WTC11 (cell line): Measurements from ENCODE around the gene VPS52. TPM values are rescaled to one million over a fixed set of nuclear protein-coding genes. Genes with fewer than 3 reads are reported as not detected.
A peak's percentile ranks its signal among the peaks of the same experiment; 100 is the strongest.

Source experiments
- ATAC-seq: fragments of 200-7000 bp; cut with Tn5 transposase; 2 replicates; pipeline ENCODE4 v1.10.0; 2021; ENCODE audit warnings: mild to moderate bottlenecking, moderate library complexity
- CTCF ChIA-PET: fragments of 300-600 bp; sonication (Branson Sonifier 250); formaldehyde crosslinking; loops from one replicate; lab custom pipeline; 2021; ENCODE audit warnings: antibody characterized with exemption; lab: Charles Lee
- POLR2A ChIA-PET: fragments of 350-600 bp; sonication (Branson Sonifier 250); formaldehyde crosslinking; loops from one replicate; lab custom pipeline; 2021; ENCODE audit warnings: antibody characterized with exemption; lab: Charles Lee
- DNase-seq: peaks from one replicate; pipeline ENCODE4 v3.0.0; 2021; ENCODE audit warnings: low spot score
- H3K27ac Mint-ChIP-seq: 2 replicates; pipeline ENCODE4 v1.8.0; 2021; ENCODE audit warnings: mixed read lengths
- H3K27me3 Mint-ChIP-seq: 2 replicates; pipeline ENCODE4 v1.8.0; 2021; ENCODE audit warnings: low read depth, mild to moderate bottlenecking, moderate library complexity, mixed read lengths
- H3K36me3 Mint-ChIP-seq: 2 replicates; pipeline ENCODE4 v1.8.0; 2021; ENCODE audit warnings: mixed read lengths
- H3K4me1 Mint-ChIP-seq: 2 replicates; pipeline ENCODE4 v1.8.0; 2022; ENCODE audit warnings: mixed read lengths
- H3K4me3 Mint-ChIP-seq: 2 replicates; pipeline ENCODE4 v1.8.0; 2021; ENCODE audit warnings: mild to moderate bottlenecking, moderate library complexity, mixed read lengths
- H3K9me3 Mint-ChIP-seq: 2 replicates; pipeline ENCODE4 v1.8.0; 2021; ENCODE audit warnings: mixed read lengths
- AFF4 ChIP-seq: sonication (generic); formaldehyde crosslinking; IDR thresholded peaks from 2 replicates; pipeline ENCODE4 v1.8.1; 2023; ENCODE audit warnings: mild to moderate bottlenecking, missing genetic modification reagents, borderline replicate concordance
- CREM ChIP-seq: sonication (generic); formaldehyde crosslinking; IDR thresholded peaks from 2 replicates; pipeline ENCODE4 v1.8.1; 2022; ENCODE audit warnings: mild to moderate bottlenecking, missing genetic modification reagents, moderate library complexity
- ELF4 ChIP-seq: sonication (generic); formaldehyde crosslinking; IDR thresholded peaks from 2 replicates; pipeline ENCODE4 v1.8.1; 2022; ENCODE audit warnings: low read depth, mild to moderate bottlenecking, moderate library complexity, missing genetic modification reagents
- ETV6 ChIP-seq: sonication (generic); formaldehyde crosslinking; IDR thresholded peaks from 2 replicates; pipeline ENCODE4 v1.8.1; 2022; ENCODE audit warnings: mild to moderate bottlenecking, missing genetic modification reagents
- FOXK1 ChIP-seq: sonication (generic); formaldehyde crosslinking; IDR thresholded peaks from 2 replicates; pipeline ENCODE4 v1.8.0; 2022; ENCODE audit warnings: mild to moderate bottlenecking, moderate library complexity, missing genetic modification reagents
- GRHL2 ChIP-seq: fragments of 250-450 bp; sonication (Bioruptor Pico); IDR thresholded peaks from 2 replicates; pipeline ENCODE4 v1.8.0; 2022; ENCODE audit warnings: mild to moderate bottlenecking, moderate library complexity; ENCODE audit not compliant: insufficient replicate concordance, severe bottlenecking
- GTF2I ChIP-seq: fragments of 250-450 bp; sonication (Bioruptor Pico); conservative IDR thresholded peaks from 2 replicates; pipeline ENCODE4 v1.4.0; 2021; ENCODE audit warnings: mild to moderate bottlenecking
- HMGA2 ChIP-seq: fragments of 250-450 bp; sonication (Bioruptor Pico); IDR thresholded peaks from 2 replicates; pipeline ENCODE4 v1.4.0; 2021; ENCODE audit warnings: mild to moderate bottlenecking, moderate library complexity
- JAZF1 ChIP-seq: fragments of 250-450 bp; sonication (Bioruptor Pico); IDR thresholded peaks from 2 replicates; pipeline ENCODE4 v1.9.0; 2021; ENCODE audit warnings: moderate library complexity, mild to moderate bottlenecking, inconsistent platforms
- MXD4 ChIP-seq: fragments of 250-450 bp; sonication (Bioruptor Pico); IDR thresholded peaks from 2 replicates; pipeline ENCODE4 v1.8.0; 2021; ENCODE audit warnings: mild to moderate bottlenecking, moderate library complexity, borderline replicate concordance
- NR3C1 ChIP-seq: sonication (generic); formaldehyde crosslinking; conservative IDR thresholded peaks from 2 replicates; pipeline ENCODE4 v1.8.1; 2023; ENCODE audit warnings: low read depth, mild to moderate bottlenecking, missing genetic modification reagents
- PRDM15 ChIP-seq: sonication (generic); formaldehyde crosslinking; IDR thresholded peaks from 2 replicates; pipeline ENCODE4 v1.8.0; 2022; ENCODE audit warnings: missing genetic modification reagents
- RELA ChIP-seq: sonication (generic); formaldehyde crosslinking; IDR thresholded peaks from 2 replicates; pipeline ENCODE4 v1.8.1; 2022; ENCODE audit warnings: missing genetic modification reagents, mild to moderate bottlenecking, borderline replicate concordance
- RORB ChIP-seq: fragments of 250-450 bp; sonication (Bioruptor Pico); IDR thresholded peaks from 2 replicates; pipeline ENCODE4 v1.9.0; 2021; ENCODE audit warnings: mild to moderate bottlenecking
- TEAD1 ChIP-seq: sonication (generic); formaldehyde crosslinking; IDR thresholded peaks from 2 replicates; pipeline ENCODE4 v1.8.0; 2022; ENCODE audit warnings: mild to moderate bottlenecking, missing genetic modification reagents
- ZNF138 ChIP-seq: sonication (generic); formaldehyde crosslinking; conservative IDR thresholded peaks from 2 replicates; pipeline ENCODE4 v1.8.1; 2022; ENCODE audit warnings: mild to moderate bottlenecking, moderate library complexity, missing genetic modification reagents
- ZNF232 ChIP-seq: sonication (generic); formaldehyde crosslinking; IDR thresholded peaks from 2 replicates; pipeline ENCODE4 v1.8.0; 2022; ENCODE audit warnings: mild to moderate bottlenecking, missing genetic modification reagents
- ZNF396 ChIP-seq: fragments of 250-450 bp; sonication (Bioruptor Pico); IDR thresholded peaks from 2 replicates; pipeline ENCODE4 v1.8.0; 2021; ENCODE audit warnings: mild to moderate bottlenecking, moderate library complexity, borderline replicate concordance
- total RNA-seq: library from RNA; stranded (reverse); gene quantifications from 3 replicates; pipeline ENCODE4 v1.2.3, GENCODE V29; 2021
- TF ChIP-seq, protein P1 (sequence below): sonication (generic); formaldehyde crosslinking; IDR thresholded peaks from 2 replicates; pipeline ENCODE4 v1.8.0; 2023; ENCODE audit warnings: mild to moderate bottlenecking, missing genetic modification reagents
- TF ChIP-seq, protein P2 (sequence below): sonication (generic); formaldehyde crosslinking; IDR thresholded peaks from 2 replicates; pipeline ENCODE4 v1.8.0; 2022; ENCODE audit warnings: mild to moderate bottlenecking, missing genetic modification reagents
- TF ChIP-seq, protein P3 (sequence below): fragments of 250-450 bp; sonication (Bioruptor Pico); IDR thresholded peaks from 2 replicates; pipeline ENCODE4 v2.1.2; 2022; ENCODE audit warnings: mild to moderate bottlenecking, moderate library complexity
- TF ChIP-seq, protein P4 (sequence below): fragments of 250-450 bp; sonication (Bioruptor Pico); IDR thresholded peaks from 2 replicates; pipeline ENCODE4 v1.9.0; 2021; ENCODE audit warnings: moderate library complexity, mild to moderate bottlenecking, inconsistent platforms, borderline replicate concordance

VPS52 gene
- total RNA-seq, 1 experiment from 2014 or later = 46.8 TPM

GRCh38 chr6:33204415-33205190 is 67.1 kb downstream of the VPS52 start, which contains the start of gene HSD17B8:
Gene HSD17B8, plus strand, starts transcription at chr6:33204655. Its CDS starts 14 bp downstream, at chr6:33204669.
- H3K4me1 Mint-ChIP-seq = peaks cover 52% of the 10 kb centered on the region
- POLR2A ChIA-PET = interaction anchor here (0.6 to 2.0 kb wide), 4 partner anchors 11 to 233 kb away, joined by 3 to 8 read pairs (median 4); no protein-coding TSS in a partner anchor
- TF ChIP-seq ELF4 (CRISPR knock-in tag) = no peak
- TF ChIP-seq HMGA2 (CRISPR knock-in tag) = no peak
- TF ChIP-seq, protein P1, sequence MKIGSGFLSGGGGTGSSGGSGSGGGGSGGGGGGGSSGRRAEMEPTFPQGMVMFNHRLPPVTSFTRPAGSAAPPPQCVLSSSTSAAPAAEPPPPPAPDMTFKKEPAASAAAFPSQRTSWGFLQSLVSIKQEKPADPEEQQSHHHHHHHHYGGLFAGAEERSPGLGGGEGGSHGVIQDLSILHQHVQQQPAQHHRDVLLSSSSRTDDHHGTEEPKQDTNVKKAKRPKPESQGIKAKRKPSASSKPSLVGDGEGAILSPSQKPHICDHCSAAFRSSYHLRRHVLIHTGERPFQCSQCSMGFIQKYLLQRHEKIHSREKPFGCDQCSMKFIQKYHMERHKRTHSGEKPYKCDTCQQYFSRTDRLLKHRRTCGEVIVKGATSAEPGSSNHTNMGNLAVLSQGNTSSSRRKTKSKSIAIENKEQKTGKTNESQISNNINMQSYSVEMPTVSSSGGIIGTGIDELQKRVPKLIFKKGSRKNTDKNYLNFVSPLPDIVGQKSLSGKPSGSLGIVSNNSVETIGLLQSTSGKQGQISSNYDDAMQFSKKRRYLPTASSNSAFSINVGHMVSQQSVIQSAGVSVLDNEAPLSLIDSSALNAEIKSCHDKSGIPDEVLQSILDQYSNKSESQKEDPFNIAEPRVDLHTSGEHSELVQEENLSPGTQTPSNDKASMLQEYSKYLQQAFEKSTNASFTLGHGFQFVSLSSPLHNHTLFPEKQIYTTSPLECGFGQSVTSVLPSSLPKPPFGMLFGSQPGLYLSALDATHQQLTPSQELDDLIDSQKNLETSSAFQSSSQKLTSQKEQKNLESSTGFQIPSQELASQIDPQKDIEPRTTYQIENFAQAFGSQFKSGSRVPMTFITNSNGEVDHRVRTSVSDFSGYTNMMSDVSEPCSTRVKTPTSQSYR (CRISPR knock-in tag) = no peak
- no peak for TF ChIP-seq ETV6 (CRISPR knock-in tag)
- TF ChIP-seq GRHL2 (CRISPR knock-in tag) = no peak
- TF ChIP-seq RORB (CRISPR knock-in tag) = no peak
- TF ChIP-seq GTF2I (CRISPR knock-in tag) = no peak
- peak; percentile 82 for TF ChIP-seq TEAD1 (CRISPR knock-in tag)
- TF ChIP-seq NR3C1 = no peak
- TF ChIP-seq MXD4 = no peak
- TF ChIP-seq, protein P2, sequence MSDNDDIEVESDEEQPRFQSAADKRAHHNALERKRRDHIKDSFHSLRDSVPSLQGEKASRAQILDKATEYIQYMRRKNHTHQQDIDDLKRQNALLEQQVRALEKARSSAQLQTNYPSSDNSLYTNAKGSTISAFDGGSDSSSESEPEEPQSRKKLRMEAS (CRISPR knock-in tag) = peak; percentile 22; the same call in 1 of the 2 replicates
- peak; percentile 46 for TF ChIP-seq PRDM15 (CRISPR knock-in tag)
- TF ChIP-seq ZNF396 (CRISPR knock-in tag) = no peak
- TF ChIP-seq RELA (CRISPR knock-in tag) = no peak
- TF ChIP-seq, protein P3, sequence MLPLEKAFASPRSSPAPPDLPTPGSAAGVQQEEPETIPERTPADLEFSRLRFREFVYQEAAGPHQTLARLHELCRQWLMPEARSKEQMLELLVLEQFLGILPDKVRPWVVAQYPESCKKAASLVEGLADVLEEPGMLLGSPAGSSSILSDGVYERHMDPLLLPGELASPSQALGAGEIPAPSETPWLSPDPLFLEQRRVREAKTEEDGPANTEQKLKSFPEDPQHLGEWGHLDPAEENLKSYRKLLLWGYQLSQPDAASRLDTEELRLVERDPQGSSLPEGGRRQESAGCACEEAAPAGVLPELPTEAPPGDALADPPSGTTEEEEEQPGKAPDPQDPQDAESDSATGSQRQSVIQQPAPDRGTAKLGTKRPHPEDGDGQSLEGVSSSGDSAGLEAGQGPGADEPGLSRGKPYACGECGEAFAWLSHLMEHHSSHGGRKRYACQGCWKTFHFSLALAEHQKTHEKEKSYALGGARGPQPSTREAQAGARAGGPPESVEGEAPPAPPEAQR (CRISPR knock-in tag) = no peak
- no peak for TF ChIP-seq CREM (CRISPR knock-in tag)
- peak; percentile 42; the same call in 1 of the 2 replicates for TF ChIP-seq FOXK1
- TF ChIP-seq, protein P4, sequence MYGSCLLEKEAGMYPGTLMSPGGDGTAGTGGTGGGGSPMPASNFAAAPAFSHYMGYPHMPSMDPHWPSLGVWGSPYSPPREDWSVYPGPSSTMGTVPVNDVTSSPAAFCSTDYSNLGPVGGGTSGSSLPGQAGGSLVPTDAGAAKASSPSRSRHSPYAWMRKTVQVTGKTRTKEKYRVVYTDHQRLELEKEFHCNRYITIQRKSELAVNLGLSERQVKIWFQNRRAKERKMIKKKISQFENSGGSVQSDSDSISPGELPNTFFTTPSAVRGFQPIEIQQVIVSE (CRISPR knock-in tag) = no peak
- TF ChIP-seq AFF4 (CRISPR knock-in tag) = no peak
- no peak for TF ChIP-seq ZNF138 (CRISPR knock-in tag)
- TF ChIP-seq ZNF232 (CRISPR knock-in tag) = no peak
- no peak for TF ChIP-seq JAZF1 (CRISPR knock-in tag)

More at GRCh38 chr6:33204415-33205190, 67.1 kb downstream of the VPS52 start, which contains the start of gene HSD17B8:
- peak; percentile 67 for ATAC-seq
- peak; percentile 98 for DNase-seq
- H3K9me3 Mint-ChIP-seq = no peaks in the 10 kb centered on the region
- CTCF ChIA-PET = interaction anchor here (0.6 to 2.4 kb wide), 12 partner anchors 8 to 968 kb away, joined by 3 to 31 read pairs (median 4); partner anchors contain the start of genes B3GALT4 and COL11A2
- H3K4me3 Mint-ChIP-seq = peak within 1 kb of the TSS; percentile 88
- peaks cover 28% of the 10 kb centered on the region for H3K27me3 Mint-ChIP-seq
- H3K27ac Mint-ChIP-seq = peak within 1 kb of the TSS; percentile 76
- H3K36me3 Mint-ChIP-seq = peaks cover 29% of the 10 kb centered on the region
